Stimulated activated CD4-positive, alpha-beta T cell treated with anti-CD3 and anti-CD28 coated beads, Interleukin-4, amount 100 ng/mL, for 24 hours (primary cell): ENCODE results near the gene FBP2.
"Not testable (repeated sequence)": the region's sequence is repeated elsewhere in the genome, so short reads cannot be mapped to it uniquely, and the experiment has no call there.

ENCODE experiments used
- DNase-seq: peaks from one replicate; pipeline ENCODE4 v3.0.0-alpha.2; 2020

The FBP2 gene

GRCh38 chr9:94557376-94557775, 36.2 kb downstream of the FBP2 start:
- no peak for DNase-seq

GRCh38 chr9:94554439-94555331, 38.9 kb downstream of the FBP2 start, which contains the start of gene PCAT7:
Gene PCAT7, plus strand, starts transcription at chr9:94555083.
- DNase-seq = peak; percentile 29

- DNase-seq = no peak
Observed at GRCh38 chr9:94554078-94554438, 39.6 kb downstream of the FBP2 start.

- DNase-seq = no peak
Observed at GRCh38 chr9:94553029-94553938, 40.3 kb downstream of the FBP2 start.

GRCh38 chr9:94545940-94546339, 47.7 kb downstream of the FBP2 start:
- no peak for DNase-seq

GRCh38 chr9:94544335-94544734, 49.3 kb downstream of the FBP2 start:
- DNase-seq = not testable (repeated sequence)

GRCh38 chr9:94538908-94539307, 54.7 kb downstream of the FBP2 start:
- DNase-seq = no peak

GRCh38 chr9:94534901-94535300, 58.7 kb downstream of the FBP2 start:
- DNase-seq = no peak

GRCh38 chr9:94533601-94534000, 60.0 kb downstream of the FBP2 start:
- no peak for DNase-seq

- no peak for DNase-seq
Observed at GRCh38 chr9:94533155-94533554, 60.5 kb downstream of the FBP2 start.

GRCh38 chr9:94528886-94529285, 64.7 kb downstream of the FBP2 start:
- no peak for DNase-seq

GRCh38 chr9:94526951-94527350, 66.7 kb downstream of the FBP2 start:
- no peak for DNase-seq

GRCh38 chr9:94526271-94526670, 67.4 kb downstream of the FBP2 start:
- DNase-seq = no peak

- DNase-seq = no peak
Observed at GRCh38 chr9:94525396-94526035, 68.1 kb downstream of the FBP2 start.

GRCh38 chr9:94517254-94517653, 76.4 kb downstream of the FBP2 start:
- DNase-seq = no peak

- DNase-seq = no peak
Observed at GRCh38 chr9:94514722-94515121, 78.9 kb downstream of the FBP2 start.

- no peak for DNase-seq
Observed at GRCh38 chr9:94511955-94512265, 81.7 kb downstream of the FBP2 start.

GRCh38 chr9:94511134-94511954, 82.3 kb downstream of the FBP2 start:
- DNase-seq = no peak
